Cardiac septum (tissue), 1 donor: ENCODE results near the gene PLEKHM3. TPM values are rescaled to one million over a fixed set of nuclear protein-coding genes. Genes with fewer than 3 reads are reported as not detected.

Experiments used
- DNase-seq: peaks from one replicate; pipeline ENCODE4 v3.0.0-alpha.2; 2020; ENCODE audit warnings: low spot score
- intact Hi-C: fragments of 100-400 bp; cut with DNase I; formaldehyde crosslinking; loops from one replicate; pipeline ENCODE4 v1.14.0; 2022
- long read RNA-seq: library from polyadenylated mRNA; unstranded; transcript quantifications from one replicate; pipeline ENCODE4 v2.0.0, GENCODE V29; 2021
- total RNA-seq: library from RNA; stranded (reverse); fragmentation: NEBNext Ultra II Directional; extraction: Animal tissue kit (Norgen Biotek cat#: 25700); gene quantifications from one replicate; pipeline ENCODE4 v1.2.1, GENCODE V29; 2021
- donor health status: DM: no; HTN: no; CAD: no.

The PLEKHM3 gene
- total RNA-seq, result 12.0 TPM
- long read RNA-seq, full-length matches to known transcripts, result 2 of 14 reads
- long read RNA-seq, partial matches to known transcripts, result 0 of 14 reads
- long read RNA-seq, other reads (novel, unspliced or antisense), result 12 of 14 reads

GRCh38 chr2:208025037-208025813, at the start of gene PLEKHM3:
Gene PLEKHM3, minus strand, starts transcription at chr2:208025527. Its CDS starts 23,888 bp downstream, at chr2:208001639.
- intact Hi-C loops, result loop anchor here (5.0 kb wide), 1 partner anchor 258 kb away; the partner anchor contains the start of gene FZD5

GRCh38 chr2:208074610-208075356, 49.5 kb upstream of the PLEKHM3 start:
- intact Hi-C loops, result loop anchor here (10.0 kb wide), 1 partner anchor 440 kb away; no protein-coding TSS in a partner anchor
- no peak for DNase-seq

More at GRCh38 chr2:208025037-208025813, at the start of gene PLEKHM3:
- peak; percentile 93 for DNase-seq

GRCh38 chr2:208072250-208072892, 47.0 kb upstream of the PLEKHM3 start:
- DNase-seq, result no peak
- intact Hi-C loops, result loop anchor here (2.0 to 10.0 kb wide), 2 partner anchors 326 to 438 kb away; no protein-coding TSS in a partner anchor

- intact Hi-C loops, result no loop called here
- no peak for DNase-seq
These were observed 43.9 kb upstream of the PLEKHM3 start for GRCh38 chr2:208069186-208069585.

- intact Hi-C loops, result no loop called here
- DNase-seq, result no peak
These were observed 40.7 kb upstream of the PLEKHM3 start for GRCh38 chr2:208066016-208066415.

GRCh38 chr2:208065476-208065875, 40.1 kb upstream of the PLEKHM3 start:
- intact Hi-C loops, result no loop called here
- DNase-seq, result no peak

- intact Hi-C loops, result no loop called here
These were observed 39.1 kb upstream of the PLEKHM3 start for GRCh38 chr2:208064220-208064961.

GRCh38 chr2:208062961-208063360, 37.6 kb upstream of the PLEKHM3 start:
- intact Hi-C loops, result no loop called here
- DNase-seq, result no peak

More at GRCh38 chr2:208064220-208064961, 39.1 kb upstream of the PLEKHM3 start:
- no peak for DNase-seq

- intact Hi-C loops, result no loop called here
- DNase-seq, result no peak
These were observed 36.8 kb upstream of the PLEKHM3 start for GRCh38 chr2:208062113-208062512.

- no peak for DNase-seq
- intact Hi-C loops, result no loop called here
These were observed 31.8 kb upstream of the PLEKHM3 start for GRCh38 chr2:208057108-208057507.

GRCh38 chr2:208049441-208049840, 24.1 kb upstream of the PLEKHM3 start:
- intact Hi-C loops, result no loop called here
- no peak for DNase-seq

- DNase-seq, result no peak
- intact Hi-C loops, result no loop called here
These were observed 23.7 kb upstream of the PLEKHM3 start for GRCh38 chr2:208049006-208049405.

- DNase-seq, result no peak
- intact Hi-C loops, result no loop called here
These were observed 22.5 kb upstream of the PLEKHM3 start for GRCh38 chr2:208047840-208048239.

GRCh38 chr2:208046686-208047085, 21.4 kb upstream of the PLEKHM3 start:
- no peak for DNase-seq
- intact Hi-C loops, result no loop called here

- intact Hi-C loops, result no loop called here
- no peak for DNase-seq
These were observed 17.1 kb upstream of the PLEKHM3 start for GRCh38 chr2:208042450-208042849.

GRCh38 chr2:208042041-208042440, 16.7 kb upstream of the PLEKHM3 start:
- intact Hi-C loops, result no loop called here
- no peak for DNase-seq

- intact Hi-C loops, result loop anchor here (2.0 kb wide), 1 partner anchor 296 kb away; no protein-coding TSS in a partner anchor
- DNase-seq, result peak; percentile 81
These were observed 15.2 kb upstream of the PLEKHM3 start for GRCh38 chr2:208040199-208041171.
